ENCODE data around the gene CPNE2. TPM values are rescaled to one million over a fixed set of nuclear protein-coding genes. Genes with fewer than 3 reads are reported as not detected.

The CPNE2 gene
- total RNA-seq, 4 donors from 2014 or later = 27.4 to 56.5 (median 40.7) TPM

GRCh38 chr16:57167538-57167937, 75.2 kb downstream of the CPNE2 start:
- TF ChIP-seq, protein P1, sequence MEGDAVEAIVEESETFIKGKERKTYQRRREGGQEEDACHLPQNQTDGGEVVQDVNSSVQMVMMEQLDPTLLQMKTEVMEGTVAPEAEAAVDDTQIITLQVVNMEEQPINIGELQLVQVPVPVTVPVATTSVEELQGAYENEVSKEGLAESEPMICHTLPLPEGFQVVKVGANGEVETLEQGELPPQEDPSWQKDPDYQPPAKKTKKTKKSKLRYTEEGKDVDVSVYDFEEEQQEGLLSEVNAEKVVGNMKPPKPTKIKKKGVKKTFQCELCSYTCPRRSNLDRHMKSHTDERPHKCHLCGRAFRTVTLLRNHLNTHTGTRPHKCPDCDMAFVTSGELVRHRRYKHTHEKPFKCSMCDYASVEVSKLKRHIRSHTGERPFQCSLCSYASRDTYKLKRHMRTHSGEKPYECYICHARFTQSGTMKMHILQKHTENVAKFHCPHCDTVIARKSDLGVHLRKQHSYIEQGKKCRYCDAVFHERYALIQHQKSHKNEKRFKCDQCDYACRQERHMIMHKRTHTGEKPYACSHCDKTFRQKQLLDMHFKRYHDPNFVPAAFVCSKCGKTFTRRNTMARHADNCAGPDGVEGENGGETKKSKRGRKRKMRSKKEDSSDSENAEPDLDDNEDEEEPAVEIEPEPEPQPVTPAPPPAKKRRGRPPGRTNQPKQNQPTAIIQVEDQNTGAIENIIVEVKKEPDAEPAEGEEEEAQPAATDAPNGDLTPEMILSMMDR (IDR thresholded peaks at IDR 0.05; ENCODE audit: low read depth) = no peak

- TF ChIP-seq, protein P1 (IDR thresholded peaks at IDR 0.05; ENCODE audit: low read depth) = no peak
Measured at GRCh38 chr16:57167953-57168352, 75.6 kb downstream of the CPNE2 start.

DNA sequence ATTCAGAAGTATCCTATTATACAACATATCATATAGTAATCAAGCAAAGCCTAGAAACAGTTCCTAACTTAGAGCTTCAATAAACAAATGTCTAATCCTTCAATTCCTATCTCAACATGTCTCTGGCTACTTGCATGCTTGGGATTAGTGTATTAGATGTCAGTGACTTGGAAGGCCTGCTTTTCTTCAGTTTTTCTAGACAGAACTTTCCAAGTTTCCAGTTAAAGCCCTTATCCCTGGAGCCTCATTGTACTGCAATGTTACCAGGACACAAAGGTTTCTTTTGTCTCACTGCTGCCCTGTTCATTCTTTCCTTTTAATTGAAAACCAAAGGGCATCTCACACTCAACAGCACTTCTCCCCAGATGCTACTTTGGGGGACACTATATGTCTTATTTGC, 76.9 kb downstream of the CPNE2 start:
- TF ChIP-seq, protein P1 (IDR thresholded peaks at IDR 0.05; ENCODE audit: low read depth) = no peak

GRCh38 chr16:57172721-57173290, 80.4 kb downstream of the CPNE2 start:
- TF ChIP-seq, protein P1 (IDR thresholded peaks at IDR 0.05; ENCODE audit: low read depth) = no peak

- TF ChIP-seq, protein P1 (IDR thresholded peaks at IDR 0.05; ENCODE audit: low read depth) = no peak
Measured at GRCh38 chr16:57175896-57176295, 83.5 kb downstream of the CPNE2 start.

DNA sequence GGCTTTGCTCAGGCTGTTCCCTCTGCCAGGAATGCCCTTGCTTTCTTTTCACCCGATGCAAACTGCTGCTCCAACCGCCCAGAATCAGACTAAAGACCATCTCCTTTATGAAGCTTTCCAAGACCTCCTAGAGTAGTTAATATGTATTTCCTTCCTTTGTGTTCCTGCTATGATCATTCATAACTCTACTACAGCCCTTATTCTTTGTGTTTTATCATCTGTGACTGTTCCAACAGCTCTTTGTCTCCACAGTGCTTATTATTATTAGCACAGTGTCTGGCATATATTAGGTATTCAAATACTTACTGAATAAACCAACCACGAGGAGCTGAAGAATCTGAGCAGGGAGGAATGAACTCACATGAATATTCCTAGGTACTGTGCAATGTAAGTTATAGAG, 85.8 kb downstream of the CPNE2 start:
- TF ChIP-seq, protein P1 (IDR thresholded peaks at IDR 0.05; ENCODE audit: low read depth) = no peak

DNA sequence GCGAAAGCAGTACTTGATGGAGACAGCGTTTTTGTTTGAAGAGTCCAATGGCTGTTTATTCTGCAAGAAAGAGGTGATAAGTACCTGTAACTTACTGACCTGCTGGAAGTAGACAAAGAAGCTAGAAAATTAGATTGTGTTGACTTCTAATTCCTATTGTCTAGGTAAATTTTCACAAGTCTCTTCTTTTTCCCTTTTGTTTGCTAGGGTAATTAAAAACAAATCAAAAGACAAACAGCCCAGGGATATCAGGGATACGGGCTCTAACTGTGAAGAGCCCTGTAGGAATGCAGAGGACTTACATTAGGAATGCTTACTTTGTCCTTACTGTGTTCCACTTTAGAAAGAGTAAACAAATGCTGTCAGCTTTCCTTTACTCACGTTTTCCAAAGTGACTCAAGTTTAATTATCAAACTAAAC, 86.4 kb downstream of the CPNE2 start:
- TF ChIP-seq, protein P1 (IDR thresholded peaks at IDR 0.05; ENCODE audit: low read depth) = no peak

Measured in subcutaneous adipose tissue (tissue), 4 donors.